M059J (cell line): ENCODE results near the gene PLXNA3. TPM values are rescaled to one million over a fixed set of nuclear protein-coding genes. Genes with fewer than 3 reads are reported as not detected.

ENCODE experiments used
- total RNA-seq: library from RNA; depleted of rRNA; stranded (reverse); fragments of >200 nt; shearing (Covaris generic); gene quantifications from 2 replicates; pipeline ENCODE4 v1.2.3, GENCODE V29; 2014; rRNA removed

PLXNA3 gene
- total RNA-seq, 1 experiment from 2014 or later: 8.9 TPM

Other genes starting within 250 kb of the PLXNA3 start
- not detected in 2 replicates for gene OPN1MW2, start 238.5 kb upstream of the PLXNA3 start, total RNA-seq
- not detected in 2 replicates for gene OPN1MW3, start 200.7 kb upstream of the PLXNA3 start, total RNA-seq
- gene TEX28, start 163.2 kb upstream of the PLXNA3 start, total RNA-seq: not detected in 2 replicates
- gene TKTL1, start 162.5 kb upstream of the PLXNA3 start, total RNA-seq: 0.22 TPM in 1 of 2 replicates, not detected in the other
- 1,078 and 2,383 TPM in 2 replicates for gene FLNA, start 83.6 kb upstream of the PLXNA3 start, total RNA-seq
- 101 and 105 TPM in 2 replicates for gene EMD, start 79.0 kb upstream of the PLXNA3 start, total RNA-seq
- gene RPL10, start 59.9 kb upstream of the PLXNA3 start, total RNA-seq: 3,989 and 5,487 TPM in 2 replicates
- gene DNASE1L1, start 49.0 kb upstream of the PLXNA3 start, total RNA-seq: 49.1 and 65.3 TPM in 2 replicates
- 24.9 and 32.1 TPM in 2 replicates for gene TAFAZZIN, start 46.7 kb upstream of the PLXNA3 start, total RNA-seq
- 123 and 144 TPM in 2 replicates for gene ATP6AP1, start 29.6 kb upstream of the PLXNA3 start, total RNA-seq
- gene GDI1, start 21.1 kb upstream of the PLXNA3 start, total RNA-seq: 210 and 222 TPM in 2 replicates
- 99.6 and 139 TPM in 2 replicates for gene FAM50A, start 14.1 kb upstream of the PLXNA3 start, total RNA-seq
- 102 and 104 TPM in 2 replicates for gene LAGE3, start 21.0 kb downstream of the PLXNA3 start, total RNA-seq
- 74.0 and 101 TPM in 2 replicates for gene UBL4A, start 28.3 kb downstream of the PLXNA3 start, total RNA-seq
- 65.4 and 80.7 TPM in 2 replicates for gene SLC10A3, start 32.3 kb downstream of the PLXNA3 start, total RNA-seq
- 53.2 and 72.8 TPM in 2 replicates for gene FAM3A, start 58.0 kb downstream of the PLXNA3 start, total RNA-seq
- gene G6PD, start 88.6 kb downstream of the PLXNA3 start, total RNA-seq: 157 and 205 TPM in 2 replicates
- 52.4 and 70.5 TPM in 2 replicates for gene IKBKG, start 89.3 kb downstream of the PLXNA3 start, total RNA-seq
- not detected in 2 replicates for gene CTAG1A, start 126.9 kb downstream of the PLXNA3 start, total RNA-seq
- gene CTAG1B, start 161.0 kb downstream of the PLXNA3 start, total RNA-seq: not detected in 2 replicates
- gene CTAG2, start 195.3 kb downstream of the PLXNA3 start, total RNA-seq: 1.1 TPM in 1 of 2 replicates, not detected in the other